Esophagus squamous epithelium (tissue), 4 donors: ENCODE data around the gene RASGRP4.

ENCODE experiments used
- POLR2A ChIP-seq, 4 donors: fragments of 450-650 bp; IDR thresholded peaks; one replicate each; pipeline ENCODE4 v1.6.1; 2017; ENCODE audit warnings: antibody characterized with exemption in 4 of 4, mild to moderate bottlenecking in 4 of 4, moderate library complexity in 3 of 4
- TF ChIP-seq, protein P1 (sequence below), 6 experiments: fragments of 450-650 bp in 4 of 6; fragments of 200-600 bp in 2 of 6; sonication (generic) in 2 of 6; IDR thresholded peaks; one replicate each; pipeline ENCODE4 v1.5.1; 2016 to 2019; ENCODE audit warnings: antibody characterized with exemption in 6 of 6, mild to moderate bottlenecking in 4 of 6, moderate library complexity in 4 of 6

DNA sequence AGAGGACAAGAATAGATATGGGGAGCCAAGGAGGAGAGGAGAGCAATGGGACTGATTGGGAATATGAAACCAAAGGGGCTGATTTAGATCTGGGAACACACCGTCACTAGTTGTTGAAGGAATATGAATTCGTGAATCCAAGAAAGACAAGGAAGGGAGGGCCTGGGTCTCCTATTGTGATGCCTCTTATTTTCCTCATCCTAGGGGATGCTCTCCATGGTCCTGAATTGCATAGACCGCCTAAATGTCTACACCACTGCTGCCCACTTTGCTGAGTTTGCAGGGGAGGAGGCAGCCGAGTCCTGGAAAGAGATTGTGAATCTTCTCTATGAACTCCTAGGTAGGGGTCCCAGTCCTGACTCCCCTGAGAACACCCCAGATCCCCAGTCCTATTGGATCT lies 29.0 kb upstream of the RASGRP4 start:
- TF ChIP-seq POLR2A (IDR thresholded peaks at IDR 0.05), result no peak
- TF ChIP-seq, protein P1, sequence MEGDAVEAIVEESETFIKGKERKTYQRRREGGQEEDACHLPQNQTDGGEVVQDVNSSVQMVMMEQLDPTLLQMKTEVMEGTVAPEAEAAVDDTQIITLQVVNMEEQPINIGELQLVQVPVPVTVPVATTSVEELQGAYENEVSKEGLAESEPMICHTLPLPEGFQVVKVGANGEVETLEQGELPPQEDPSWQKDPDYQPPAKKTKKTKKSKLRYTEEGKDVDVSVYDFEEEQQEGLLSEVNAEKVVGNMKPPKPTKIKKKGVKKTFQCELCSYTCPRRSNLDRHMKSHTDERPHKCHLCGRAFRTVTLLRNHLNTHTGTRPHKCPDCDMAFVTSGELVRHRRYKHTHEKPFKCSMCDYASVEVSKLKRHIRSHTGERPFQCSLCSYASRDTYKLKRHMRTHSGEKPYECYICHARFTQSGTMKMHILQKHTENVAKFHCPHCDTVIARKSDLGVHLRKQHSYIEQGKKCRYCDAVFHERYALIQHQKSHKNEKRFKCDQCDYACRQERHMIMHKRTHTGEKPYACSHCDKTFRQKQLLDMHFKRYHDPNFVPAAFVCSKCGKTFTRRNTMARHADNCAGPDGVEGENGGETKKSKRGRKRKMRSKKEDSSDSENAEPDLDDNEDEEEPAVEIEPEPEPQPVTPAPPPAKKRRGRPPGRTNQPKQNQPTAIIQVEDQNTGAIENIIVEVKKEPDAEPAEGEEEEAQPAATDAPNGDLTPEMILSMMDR (IDR thresholded peaks at IDR 0.05), result no peak
